Measurements from ENCODE around the gene AHNAK. TPM values are rescaled to one million over a fixed set of nuclear protein-coding genes. Genes with fewer than 3 reads are reported as not detected.

Gene AHNAK
- total and polyA plus RNA-seq, 3 donors from 2014 or later = 95.8 to 148 (median 137) TPM

DNA sequence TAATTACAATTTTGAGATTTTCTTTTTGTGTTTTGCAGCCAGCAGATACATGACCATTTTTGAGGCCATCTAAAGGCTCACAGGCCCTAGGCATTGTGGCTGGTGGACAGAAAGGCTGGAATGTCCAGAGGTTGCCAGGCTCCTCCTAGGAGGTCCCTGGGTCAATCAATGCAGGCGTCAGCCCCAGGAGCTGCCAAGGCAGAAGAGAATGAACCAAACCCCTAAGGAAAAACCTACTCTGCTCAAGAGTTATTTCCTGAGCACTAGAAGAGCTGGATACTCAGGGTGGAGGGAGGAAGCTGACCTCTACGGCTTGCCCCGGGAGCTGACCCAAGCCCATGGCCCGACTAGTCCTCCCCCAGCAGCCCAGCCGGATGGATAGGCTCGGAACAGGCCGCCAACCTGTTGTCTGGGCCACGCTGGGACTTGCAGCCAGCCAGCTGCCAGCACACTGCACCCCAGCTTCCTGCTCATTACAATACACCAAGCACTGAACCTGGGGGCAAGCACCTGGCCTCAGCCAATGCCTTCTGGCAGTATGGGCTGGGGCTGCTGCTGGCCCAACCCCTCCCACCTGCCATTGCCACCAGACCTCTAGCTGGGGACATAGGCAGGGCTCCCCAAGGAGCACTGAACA is 133.4 kb downstream of the AHNAK start:
- Histone ChIP-seq H3K27ac (no peak overlapping the region), H3K9me3 (no peaks in the 10 kb centered on the region), H3K4me1 (peaks cover 11% of the 10 kb centered on the region), H3K36me3 (ENCODE audit: low read depth, missing control alignments) (no peaks in the 10 kb centered on the region), H3K27me3 (no peaks in the 10 kb centered on the region), H3K4me3 (no peak overlapping the region)
- whole genome bisulfite sequencing, 2 donors = 60 to 67% methylated on average over 1 to 8 of the region's 8 CpGs
- TF ChIP-seq POLR2A (IDR thresholded peaks at IDR 0.05) (no peak), CTCF (IDR thresholded peaks at IDR 0.05) (no peak)
- intact Hi-C loops (cut with DNase I; ENCODE audit: low total_unique reads) = no loop called here
- no peak for DNase-seq

DNA sequence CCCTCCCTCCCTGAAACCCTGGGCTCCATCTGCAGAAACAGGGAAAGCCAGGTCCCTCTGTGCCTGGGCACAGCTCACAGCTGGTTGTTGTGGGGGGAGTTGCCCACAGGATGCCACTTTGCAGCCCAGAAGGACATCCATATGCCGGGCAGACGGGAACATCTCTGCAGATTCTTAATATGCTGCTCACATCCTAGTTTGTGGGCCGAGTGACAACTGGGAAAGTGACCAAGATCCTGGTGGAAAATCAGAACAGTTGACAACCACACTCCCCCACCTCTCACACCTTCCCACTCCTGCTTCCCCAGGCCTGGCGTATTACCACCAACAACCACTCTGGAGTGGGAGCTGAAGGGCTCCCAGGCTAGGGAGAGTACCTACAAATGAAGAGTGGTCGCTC is 135.1 kb downstream of the AHNAK start:
- 48 to 72% methylated on average over 5 of the region's 5 CpGs for WGBS, 2 donors
- H3K36me3 ChIP-seq (ENCODE audit: low read depth, missing control alignments) = no peaks in the 10 kb centered on the region
- TF ChIP-seq CTCF (IDR thresholded peaks at IDR 0.05) (no peak), POLR2A (IDR thresholded peaks at IDR 0.05) (no peak)
- no peaks in the 10 kb centered on the region for H3K9me3 ChIP-seq
- H3K4me1 ChIP-seq = peaks cover 11% of the 10 kb centered on the region
- H3K4me3 ChIP-seq = no peak overlapping the region
- H3K27ac ChIP-seq = no peak overlapping the region
- intact Hi-C loops (cut with DNase I; ENCODE audit: low total_unique reads) = no loop called here
- H3K27me3 ChIP-seq = no peaks in the 10 kb centered on the region
- no peak for DNase-seq

- H3K9me3 ChIP-seq = no peaks in the 10 kb centered on the region
- no peaks in the 10 kb centered on the region for H3K36me3 ChIP-seq (ENCODE audit: low read depth, missing control alignments)
- H3K4me1 ChIP-seq = peaks cover 13% of the 10 kb centered on the region
- no peak overlapping the region for H3K27ac ChIP-seq
- H3K4me3 ChIP-seq = no peak overlapping the region
- no peaks in the 10 kb centered on the region for H3K27me3 ChIP-seq
- TF ChIP-seq CTCF (IDR thresholded peaks at IDR 0.05) = no peak
- no peak for TF ChIP-seq POLR2A (IDR thresholded peaks at IDR 0.05)
- no peak for DNase-seq
- intact Hi-C loops (cut with DNase I; ENCODE audit: low total_unique reads) = no loop called here
- 63 to 69% methylated on average over 6 to 8 of the region's 8 CpGs for WGBS, 2 donors
Observed at GRCh38 chr11:62410972-62411371, 135.6 kb downstream of the AHNAK start.

DNA sequence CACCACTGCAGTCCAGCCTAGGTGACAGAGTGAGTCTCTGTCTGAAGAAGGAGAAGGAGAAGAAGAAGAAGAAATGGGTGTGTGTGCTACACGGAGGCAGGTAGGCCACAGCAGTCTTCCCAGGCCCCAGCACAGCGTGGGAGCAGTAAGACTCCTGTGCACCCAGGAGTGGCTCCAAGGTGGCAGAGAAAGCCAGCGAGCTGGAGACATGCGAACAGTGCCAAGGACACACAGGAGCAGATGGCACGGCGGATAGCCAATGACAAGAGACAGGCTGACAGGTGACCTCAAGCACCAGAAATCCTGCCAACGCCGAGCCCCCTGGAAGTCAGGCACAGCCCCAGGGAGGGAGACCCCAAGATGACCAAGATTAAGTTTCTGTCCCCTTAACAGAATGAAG is 136.8 kb downstream of the AHNAK start:
- no peak overlapping the region for H3K4me3 ChIP-seq
- H3K27me3 ChIP-seq = no peaks in the 10 kb centered on the region
- no peaks in the 10 kb centered on the region for H3K36me3 ChIP-seq (ENCODE audit: low read depth, missing control alignments)
- 74 to 82% methylated on average over 8 of the region's 8 CpGs for WGBS, 2 donors
- H3K4me1 ChIP-seq = peaks cover 16% of the 10 kb centered on the region
- intact Hi-C loops (cut with DNase I; ENCODE audit: low total_unique reads) = no loop called here
- H3K27ac ChIP-seq = no peak overlapping the region
- DNase-seq = no peak
- TF ChIP-seq CTCF (IDR thresholded peaks at IDR 0.05) (no peak), POLR2A (IDR thresholded peaks at IDR 0.05) (no peak)
- H3K9me3 ChIP-seq = no peaks in the 10 kb centered on the region

- no peak for TF ChIP-seq CTCF (IDR thresholded peaks at IDR 0.05)
- no peak for TF ChIP-seq POLR2A (IDR thresholded peaks at IDR 0.05)
- intact Hi-C loops (cut with DNase I; ENCODE audit: low total_unique reads) = no loop called here
- no peak overlapping the region for H3K4me3 ChIP-seq
- 47 to 59% methylated on average over 4 of the region's 4 CpGs for WGBS, 2 donors
- no peaks in the 10 kb centered on the region for H3K27me3 ChIP-seq
- DNase-seq = no peak
- no peaks in the 10 kb centered on the region for H3K9me3 ChIP-seq
- H3K4me1 ChIP-seq = peaks cover 26% of the 10 kb centered on the region
- no peaks in the 10 kb centered on the region for H3K36me3 ChIP-seq (ENCODE audit: low read depth, missing control alignments)
- H3K27ac ChIP-seq = no peak overlapping the region
Observed at GRCh38 chr11:62406034-62406433, 140.6 kb downstream of the AHNAK start.
